ENCODE data around the gene ROBO1. TPM values are rescaled to one million over a fixed set of nuclear protein-coding genes. Genes with fewer than 3 reads are reported as not detected.

Gene ROBO1
- total RNA-seq, 1 donor from 2014 or later: 73.8 TPM

DNA sequence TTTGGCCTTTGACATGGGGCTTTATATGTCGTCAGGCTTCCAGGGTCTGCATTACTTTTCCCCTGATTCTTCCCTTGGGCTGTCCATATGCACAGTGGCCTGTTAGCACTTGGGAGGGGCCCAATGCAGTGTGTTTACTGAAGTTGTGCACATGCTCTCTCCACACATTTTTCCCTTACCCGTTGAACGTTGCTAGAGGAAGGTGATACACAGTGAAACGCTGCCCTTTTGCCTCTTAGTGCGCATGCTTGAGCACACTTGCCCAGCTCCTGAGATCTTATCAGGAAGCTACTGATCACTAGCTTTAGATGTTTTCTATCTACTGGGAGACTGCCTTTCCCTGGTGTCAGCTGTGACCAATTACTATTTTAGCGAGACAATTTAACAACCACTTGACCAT lies 1198.0 kb downstream of the ROBO1 start:
- Mint-ChIP-seq H3K4me3 (ENCODE audit: unreplicated experiment) (no peak overlapping the region), H3K4me1 (ENCODE audit: unreplicated experiment) (no peaks in the 10 kb centered on the region), H3K9me3 (ENCODE audit: unreplicated experiment) (peaks cover 13% of the 10 kb centered on the region), H3K27me3 (ENCODE audit: unreplicated experiment) (peaks cover 2% of the 10 kb centered on the region), H3K27ac (ENCODE audit: unreplicated experiment) (no peak overlapping the region), H3K36me3 (ENCODE audit: unreplicated experiment) (no peaks in the 10 kb centered on the region)
- no peak for DNase-seq (ENCODE audit: extremely low spot score, unreplicated experiment)
- TF ChIP-seq, protein P1, sequence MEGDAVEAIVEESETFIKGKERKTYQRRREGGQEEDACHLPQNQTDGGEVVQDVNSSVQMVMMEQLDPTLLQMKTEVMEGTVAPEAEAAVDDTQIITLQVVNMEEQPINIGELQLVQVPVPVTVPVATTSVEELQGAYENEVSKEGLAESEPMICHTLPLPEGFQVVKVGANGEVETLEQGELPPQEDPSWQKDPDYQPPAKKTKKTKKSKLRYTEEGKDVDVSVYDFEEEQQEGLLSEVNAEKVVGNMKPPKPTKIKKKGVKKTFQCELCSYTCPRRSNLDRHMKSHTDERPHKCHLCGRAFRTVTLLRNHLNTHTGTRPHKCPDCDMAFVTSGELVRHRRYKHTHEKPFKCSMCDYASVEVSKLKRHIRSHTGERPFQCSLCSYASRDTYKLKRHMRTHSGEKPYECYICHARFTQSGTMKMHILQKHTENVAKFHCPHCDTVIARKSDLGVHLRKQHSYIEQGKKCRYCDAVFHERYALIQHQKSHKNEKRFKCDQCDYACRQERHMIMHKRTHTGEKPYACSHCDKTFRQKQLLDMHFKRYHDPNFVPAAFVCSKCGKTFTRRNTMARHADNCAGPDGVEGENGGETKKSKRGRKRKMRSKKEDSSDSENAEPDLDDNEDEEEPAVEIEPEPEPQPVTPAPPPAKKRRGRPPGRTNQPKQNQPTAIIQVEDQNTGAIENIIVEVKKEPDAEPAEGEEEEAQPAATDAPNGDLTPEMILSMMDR (IDR thresholded peaks at IDR 0.05): no peak

DNA sequence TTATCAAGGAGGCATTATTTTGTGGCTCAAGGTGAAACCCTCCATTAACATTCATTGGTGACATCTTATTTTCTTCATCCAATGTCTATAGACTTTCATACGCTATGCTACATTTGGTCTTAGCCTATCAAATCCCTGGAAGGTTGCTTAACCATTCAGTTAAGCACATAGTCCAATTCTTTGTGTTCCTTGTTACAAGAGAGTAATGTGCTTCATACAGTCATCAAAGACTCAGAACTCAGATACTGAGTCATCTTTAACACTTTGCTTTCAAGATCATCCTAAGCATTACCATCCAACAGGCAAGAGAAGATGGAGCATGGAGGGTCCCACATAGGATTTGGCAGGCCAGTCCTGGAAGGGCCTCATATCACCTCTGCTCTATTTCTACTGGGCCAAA lies 1202.1 kb downstream of the ROBO1 start:
- peaks cover 18% of the 10 kb centered on the region for H3K9me3 Mint-ChIP-seq (ENCODE audit: unreplicated experiment)
- H3K27ac Mint-ChIP-seq (ENCODE audit: unreplicated experiment): no peak overlapping the region
- no peaks in the 10 kb centered on the region for H3K36me3 Mint-ChIP-seq (ENCODE audit: unreplicated experiment)
- TF ChIP-seq, protein P1 (IDR thresholded peaks at IDR 0.05): no peak
- DNase-seq (ENCODE audit: extremely low spot score, unreplicated experiment): no peak
- H3K27me3 Mint-ChIP-seq (ENCODE audit: unreplicated experiment): no peaks in the 10 kb centered on the region
- H3K4me3 Mint-ChIP-seq (ENCODE audit: unreplicated experiment): no peak overlapping the region
- H3K4me1 Mint-ChIP-seq (ENCODE audit: unreplicated experiment): no peaks in the 10 kb centered on the region

DNA sequence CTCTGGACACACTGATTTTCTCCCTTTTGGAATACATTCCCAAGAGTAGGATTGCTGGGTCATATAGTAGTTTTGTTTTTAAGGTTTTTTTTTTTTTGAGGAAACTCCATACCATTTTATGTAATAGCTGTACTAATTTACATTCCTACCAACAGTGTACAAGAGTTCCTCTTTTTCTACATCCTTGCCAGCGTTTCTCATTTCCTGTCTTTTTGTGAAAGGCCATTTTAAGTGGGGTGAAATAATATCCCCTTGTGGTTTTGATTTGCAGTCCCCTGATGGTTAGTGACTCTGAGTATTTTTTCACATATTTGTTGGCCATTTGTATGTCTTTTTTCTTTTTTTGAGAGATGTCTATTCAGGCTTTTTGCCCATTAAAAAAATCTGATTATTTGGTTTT lies 1205.5 kb downstream of the ROBO1 start:
- no peak for DNase-seq (ENCODE audit: extremely low spot score, unreplicated experiment)
- Mint-ChIP-seq H3K4me1 (ENCODE audit: unreplicated experiment) (no peaks in the 10 kb centered on the region), H3K4me3 (ENCODE audit: unreplicated experiment) (no peak overlapping the region), H3K36me3 (ENCODE audit: unreplicated experiment) (no peaks in the 10 kb centered on the region), H3K9me3 (ENCODE audit: unreplicated experiment) (peaks cover 18% of the 10 kb centered on the region), H3K27ac (ENCODE audit: unreplicated experiment) (no peak overlapping the region), H3K27me3 (ENCODE audit: unreplicated experiment) (no peaks in the 10 kb centered on the region)
- TF ChIP-seq, protein P1 (IDR thresholded peaks at IDR 0.05): no peak

Small RNA genes lying within 50 kb of the gene (microRNA-seq; reads per million reads assigned to microRNA genes)
- not detected for gene MIR3923 (ENCODE audit: unreplicated experiment)

Measured in osteocyte (in vitro differentiated cells).